Fibroblast of skin of abdomen (primary cell): ENCODE data around the gene STK32B.
A peak's percentile ranks its signal among the peaks of the same experiment; 100 is the strongest.
"Not testable (repeated sequence)": the region's sequence is repeated elsewhere in the genome, so short reads cannot be mapped to it uniquely, and the experiment has no call there.

ENCODE experiments used
- DNase-seq: peaks from one replicate; pipeline ENCODE4 v3.0.0-alpha.2; 2013

STK32B gene

GRCh38 chr4:5211282-5211839, 160.1 kb downstream of the STK32B start:
- no peak for DNase-seq

DNA sequence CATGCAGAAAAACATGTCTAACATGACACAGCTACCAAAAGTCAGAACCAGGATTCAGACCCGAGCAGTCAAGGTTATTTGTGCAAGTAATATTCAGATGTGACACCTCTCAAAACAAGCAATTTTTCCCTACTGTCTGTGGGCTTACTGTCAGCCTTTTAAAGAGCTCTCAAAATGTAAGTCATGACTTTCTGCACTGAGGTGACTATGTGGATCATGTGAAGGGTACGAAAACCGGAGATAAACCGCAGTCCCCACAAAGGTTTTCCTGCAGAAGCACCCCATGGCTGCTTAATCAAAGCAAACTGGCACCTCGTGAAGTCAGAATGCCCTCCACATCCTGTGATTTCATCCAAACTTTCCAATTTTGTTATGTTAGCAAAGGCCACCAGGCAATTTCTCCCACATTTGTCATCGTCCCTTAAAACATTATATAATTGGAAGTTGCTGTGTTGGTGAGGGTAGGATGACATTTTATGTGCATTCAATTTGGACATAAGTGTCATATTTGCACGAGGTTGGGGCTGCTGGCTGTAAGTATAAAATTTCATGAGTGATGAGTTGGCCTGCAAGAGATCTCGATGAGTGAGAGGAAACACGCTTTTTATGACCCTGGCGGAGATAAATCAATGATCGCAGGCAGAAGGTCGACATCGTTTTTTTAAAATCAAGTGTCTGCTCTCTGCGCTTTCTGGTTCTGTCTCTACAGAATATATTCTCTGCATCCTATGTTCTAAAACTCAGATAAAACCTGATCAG, 161.2 kb downstream of the STK32B start:
- no peak for DNase-seq

DNA sequence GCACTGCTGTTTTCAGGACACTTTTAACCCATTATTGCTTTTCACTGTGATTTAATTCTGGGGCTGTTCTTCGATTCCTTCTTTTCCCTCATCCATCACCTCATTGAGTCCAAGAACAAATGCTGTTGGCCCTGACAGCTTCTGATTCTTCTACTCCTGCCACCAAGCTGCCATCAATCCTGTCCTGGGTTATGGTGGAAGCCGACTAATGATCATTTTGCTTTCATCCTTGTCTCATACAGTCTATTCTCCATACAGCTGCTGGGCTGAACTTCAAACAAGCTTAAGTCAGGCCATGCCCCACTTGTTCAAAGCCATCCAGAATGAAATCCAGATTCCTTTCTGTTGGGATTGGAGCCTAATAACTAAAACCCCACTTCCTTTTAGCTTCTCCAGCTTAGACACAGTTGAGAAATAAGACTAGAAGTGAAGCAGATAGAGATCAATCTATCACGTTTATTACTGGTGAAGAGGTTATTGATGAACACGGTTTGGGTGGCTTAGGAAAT, 161.9 kb downstream of the STK32B start:
- DNase-seq, result no peak

DNA sequence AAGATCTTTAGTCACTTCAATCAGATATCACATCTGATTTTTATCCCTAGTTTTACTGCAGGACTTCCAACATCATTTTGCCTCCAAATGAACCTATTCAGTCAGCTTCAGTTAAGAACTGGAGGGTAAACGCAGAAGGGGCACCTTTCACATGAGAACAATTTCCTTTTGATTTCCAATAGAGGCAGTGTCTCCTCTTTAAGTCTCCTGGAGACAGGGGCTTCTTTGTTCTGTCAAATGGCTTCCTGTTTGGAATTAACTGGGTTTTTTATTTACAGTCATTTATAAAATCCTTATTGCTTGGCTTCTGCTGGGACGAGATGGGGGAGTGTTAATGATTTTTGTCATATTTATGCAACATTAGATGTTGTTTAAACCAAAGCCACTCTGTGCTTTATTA, 164.0 kb downstream of the STK32B start:
- DNase-seq, result no peak

DNA sequence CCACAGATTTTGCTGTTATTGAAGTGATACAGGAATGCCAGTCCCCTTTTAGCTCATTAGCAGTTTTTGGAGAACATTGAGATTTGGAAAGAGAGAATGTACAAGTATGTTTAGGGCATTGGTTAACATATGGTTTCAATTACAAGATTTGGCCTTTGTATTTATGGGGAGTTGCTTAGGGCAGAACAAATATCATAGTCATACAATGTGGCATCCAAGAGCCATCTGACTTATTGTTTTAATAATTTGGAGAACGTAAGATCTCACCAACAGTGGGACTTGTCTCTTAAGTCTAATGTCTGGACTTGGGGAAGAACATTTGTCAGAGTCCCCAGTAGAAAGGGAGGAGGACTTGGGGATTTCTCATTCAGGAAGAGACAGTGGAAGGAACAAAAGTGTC, 166.1 kb downstream of the STK32B start:
- no peak for DNase-seq

- DNase-seq, result no peak
These were observed 167.2 kb downstream of the STK32B start for GRCh38 chr4:5218376-5219069.

- DNase-seq, result peak; percentile 32
These were observed 168.7 kb downstream of the STK32B start for GRCh38 chr4:5220028-5220427.

GRCh38 chr4:5222047-5222446, 170.8 kb downstream of the STK32B start:
- DNase-seq, result no peak

GRCh38 chr4:5222951-5223350, 171.7 kb downstream of the STK32B start:
- no peak for DNase-seq

GRCh38 chr4:5224340-5224739, 173.1 kb downstream of the STK32B start:
- DNase-seq, result no peak

- no peak for DNase-seq
These were observed 181.3 kb downstream of the STK32B start for GRCh38 chr4:5232549-5232948.

- DNase-seq, result no peak
These were observed 185.9 kb downstream of the STK32B start for GRCh38 chr4:5237086-5237660.

DNA sequence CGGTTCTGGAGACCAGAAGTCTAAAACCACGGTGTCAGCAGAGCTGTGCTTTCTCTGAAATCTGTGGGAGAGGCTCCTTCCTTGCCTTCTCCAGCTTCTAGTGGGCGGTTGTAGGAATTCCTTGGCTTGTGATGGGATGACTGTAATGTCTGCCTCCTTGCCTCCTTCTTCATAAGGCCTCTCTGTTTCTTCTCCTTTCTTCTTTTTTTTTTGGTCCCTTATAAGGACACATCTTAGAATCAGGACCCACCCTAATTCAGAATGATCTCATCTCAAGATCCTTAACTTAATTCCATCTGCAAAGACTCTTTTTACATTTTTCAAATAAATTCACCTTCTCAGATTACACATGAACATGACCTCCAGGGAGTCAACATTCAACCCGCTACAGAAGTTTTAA, 186.9 kb downstream of the STK32B start:
- DNase-seq, result peak; percentile 73

- not testable (repeated sequence) for DNase-seq
These were observed 195.8 kb downstream of the STK32B start for GRCh38 chr4:5247061-5247460.

- no peak for DNase-seq
These were observed 196.5 kb downstream of the STK32B start for GRCh38 chr4:5247735-5248134.

DNA sequence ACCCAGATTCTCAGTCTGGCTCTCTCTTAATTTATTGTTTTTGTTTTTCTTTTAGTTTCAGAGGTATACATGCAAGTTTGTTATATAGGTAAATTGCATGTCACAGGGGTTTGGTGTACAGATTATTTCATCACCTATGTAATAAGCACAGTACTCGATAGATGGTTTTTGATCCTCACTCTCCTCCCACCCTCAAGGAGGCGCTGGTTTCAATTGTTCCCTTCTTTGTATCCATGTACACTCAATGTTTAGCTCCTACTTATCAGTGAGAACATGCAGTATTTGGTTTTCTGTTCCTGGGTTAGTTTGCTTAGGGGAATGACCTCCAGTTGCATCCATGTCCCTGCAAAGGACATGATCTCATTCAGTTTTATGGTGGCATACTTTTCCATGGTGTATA, 198.4 kb downstream of the STK32B start:
- no peak for DNase-seq

- not testable (repeated sequence) for DNase-seq
These were observed 199.3 kb downstream of the STK32B start for GRCh38 chr4:5250536-5250935.

DNA sequence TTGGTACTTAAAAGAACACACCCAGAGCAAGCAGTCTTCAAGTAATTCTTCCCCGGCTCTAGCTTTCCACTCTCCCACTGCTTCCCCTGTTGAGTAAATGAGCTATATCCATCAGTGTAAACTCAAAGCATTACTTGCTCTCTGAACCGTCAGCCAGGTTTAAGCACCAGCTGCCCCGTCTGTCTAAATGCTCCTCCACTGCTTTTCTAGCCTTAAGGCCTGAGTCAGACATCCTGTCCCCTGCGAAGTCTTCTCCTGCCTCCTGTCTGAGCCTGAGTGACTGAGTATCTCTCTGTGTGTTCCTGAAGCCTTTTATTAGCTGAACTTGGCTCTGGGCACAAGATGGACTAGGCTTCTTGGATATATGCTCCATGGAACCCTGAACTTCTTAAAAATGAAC, 205.1 kb downstream of the STK32B start:
- DNase-seq, result no peak

GRCh38 chr4:5257086-5257485, 205.8 kb downstream of the STK32B start:
- no peak for DNase-seq

GRCh38 chr4:5259471-5259870, 208.2 kb downstream of the STK32B start:
- DNase-seq, result no peak

DNA sequence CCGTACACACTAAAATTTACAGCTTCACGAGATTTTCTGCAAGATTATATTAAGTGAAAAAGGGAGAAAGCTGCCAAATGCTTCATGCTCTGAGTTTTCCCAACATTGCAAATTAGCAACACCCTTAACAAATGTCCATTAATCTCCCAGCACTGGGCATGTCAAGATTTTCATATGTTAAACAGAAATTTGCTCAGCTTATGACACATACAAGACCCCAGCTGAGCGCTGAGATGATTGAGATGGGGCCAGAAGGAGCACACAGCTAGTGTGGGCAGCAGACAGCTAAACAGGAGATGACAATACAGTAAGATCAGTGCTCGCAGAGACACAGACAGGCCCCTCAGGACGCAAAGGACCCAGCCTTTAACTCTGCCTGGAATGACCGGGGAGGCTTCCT, 208.8 kb downstream of the STK32B start:
- DNase-seq, result peak; percentile 19

GRCh38 chr4:5261866-5262265, 210.6 kb downstream of the STK32B start:
- no peak for DNase-seq

GRCh38 chr4:5266991-5267390, 215.7 kb downstream of the STK32B start:
- peak; percentile 16 for DNase-seq
